Karpas-422 (cell line): ENCODE results near the gene TRAPPC3. TPM values are rescaled to one million over a fixed set of nuclear protein-coding genes. Genes with fewer than 3 reads are reported as not detected.
A peak's percentile ranks its signal among the peaks of the same experiment; 100 is the strongest.

Experiments
- DNase-seq: peaks from one replicate; pipeline ENCODE4 v3.0.0-alpha.2; 2015
- H2AFZ ChIP-seq: fragments of 200-600 bp; sonication (generic); 2 replicates; pipeline ENCODE4 v1.6.1; 2014; ENCODE audit warnings: antibody characterized with exemption, low read length, mixed read lengths
- H3K27ac ChIP-seq: fragments of 200-600 bp; sonication (generic); 2 replicates; pipeline ENCODE4 v1.5.1; 2014; ENCODE audit warnings: mild to moderate bottlenecking, low read length, moderate library complexity
- H3K27me3 ChIP-seq: fragments of 200-600 bp; sonication (generic); 2 replicates; pipeline ENCODE4 v1.6.1; 2014; ENCODE audit warnings: low read length, mixed read lengths
- H3K36me3 ChIP-seq: fragments of 200-600 bp; sonication (generic); 2 replicates; pipeline ENCODE4 v1.6.1; 2014; ENCODE audit warnings: low read length, mixed read lengths; ENCODE audit not compliant: insufficient read depth
- H3K4me1 ChIP-seq: fragments of 200-600 bp; sonication (generic); 2 replicates; pipeline ENCODE4 v1.6.1; 2014; ENCODE audit warnings: mild to moderate bottlenecking, low read length, mixed read lengths
- H3K4me2 ChIP-seq: fragments of 200-600 bp; sonication (generic); 2 replicates; pipeline ENCODE4 v1.6.1; 2014; ENCODE audit warnings: low read length, low read depth, mild to moderate bottlenecking; ENCODE audit not compliant: poor library complexity, severe bottlenecking
- H3K4me3 ChIP-seq: fragments of 200-600 bp; sonication (generic); 2 replicates; pipeline ENCODE4 v1.5.1; 2014; ENCODE audit warnings: mild to moderate bottlenecking, antibody characterized with exemption, low read length, mixed read lengths
- H3K79me2 ChIP-seq: fragments of 200-600 bp; sonication (generic); 2 replicates; pipeline ENCODE4 v1.6.1; 2014; ENCODE audit warnings: mild to moderate bottlenecking, low read length, mixed read lengths
- H3K9ac ChIP-seq: fragments of 200-600 bp; sonication (generic); 2 replicates; pipeline ENCODE4 v1.6.0; 2014; ENCODE audit warnings: low read length
- H3K9me2 ChIP-seq: fragments of 200-600 bp; sonication (generic), shearing (Covaris generic); replicated peaks from 2 replicates; pipeline ENCODE4 v1.6.0; 2014; ENCODE audit warnings: mild to moderate bottlenecking, low read length, moderate library complexity; ENCODE audit not compliant: insufficient read depth
- H3K9me3 ChIP-seq: fragments of 300-700, 200-600 bp; sonication (generic); 2 replicates; pipeline ENCODE4 v1.6.1; 2014; ENCODE audit warnings: low read length, mixed read lengths
- H4K20me1 ChIP-seq: fragments of 200-600 bp; sonication (generic); 2 replicates; pipeline ENCODE4 v1.6.1; 2014; ENCODE audit warnings: mild to moderate bottlenecking, antibody characterized with exemption, low read length, low read depth; ENCODE audit not compliant: insufficient read depth
- total RNA-seq: library from RNA; depleted of rRNA; stranded (reverse); fragments of >200 nt; shearing (Covaris generic); gene quantifications from 2 replicates; pipeline ENCODE4 v1.2.3, GENCODE V29; 2014; ENCODE audit warnings: low replicate concordance

TRAPPC3 gene
- total RNA-seq, 1 experiment from 2014 or later = 46.7 TPM

- no peaks in the 10 kb centered on the region for H3K9me2 ChIP-seq
- H3K79me2 ChIP-seq = peaks cover 43% of the 10 kb centered on the region
- peaks cover 26% of the 10 kb centered on the region; the same call in 1 of the 2 replicates for H3K36me3 ChIP-seq
- H3K9me3 ChIP-seq = no peaks in the 10 kb centered on the region
- H3K4me2 ChIP-seq = no peak overlapping the region
- peak overlapping the region; percentile 52; the same call in 1 of the 2 replicates for H3K27ac ChIP-seq
- no peak for DNase-seq
- 0 out of 2 replicates have a peak overlapping the region, but pooled peaks have one; percentile 17 for H3K9ac ChIP-seq
- H3K27me3 ChIP-seq = no peaks in the 10 kb centered on the region
- H4K20me1 ChIP-seq = peaks cover 47% of the 10 kb centered on the region
- peaks cover 59% of the 10 kb centered on the region for H3K4me1 ChIP-seq
- no peak overlapping the region for H3K4me3 ChIP-seq
- no peak overlapping the region for H2AFZ ChIP-seq
These were observed 22.9 kb upstream of the TRAPPC3 start for GRCh38 chr1:36172017-36172747.

GRCh38 chr1:36170643-36171412 lies 21.5 kb upstream of the TRAPPC3 start:
- no peak for DNase-seq
- no peaks in the 10 kb centered on the region for H3K27me3 ChIP-seq
- no peak overlapping the region for H3K4me2 ChIP-seq
- peaks cover 72% of the 10 kb centered on the region for H3K4me1 ChIP-seq
- H2AFZ ChIP-seq = no peak overlapping the region
- peak overlapping the region; percentile 24; the same call in 1 of the 2 replicates for H3K27ac ChIP-seq
- no peak overlapping the region for H3K4me3 ChIP-seq
- H3K9me3 ChIP-seq = no peaks in the 10 kb centered on the region
- no peaks in the 10 kb centered on the region for H3K9me2 ChIP-seq
- H3K9ac ChIP-seq = no peak overlapping the region
- peaks cover 57% of the 10 kb centered on the region for H3K79me2 ChIP-seq
- H4K20me1 ChIP-seq = peaks cover 49% of the 10 kb centered on the region
- H3K36me3 ChIP-seq = peaks cover 25% of the 10 kb centered on the region; the same call in 1 of the 2 replicates

GRCh38 chr1:36168514-36168913 lies 19.2 kb upstream of the TRAPPC3 start:
- H2AFZ ChIP-seq = no peak overlapping the region
- H3K36me3 ChIP-seq = peaks cover 15% of the 10 kb centered on the region; the same call in 1 of the 2 replicates
- no peak overlapping the region for H3K4me2 ChIP-seq
- H3K27me3 ChIP-seq = no peaks in the 10 kb centered on the region
- peaks cover 30% of the 10 kb centered on the region for H4K20me1 ChIP-seq
- DNase-seq = no peak
- no peaks in the 10 kb centered on the region for H3K9me3 ChIP-seq
- no peaks in the 10 kb centered on the region for H3K9me2 ChIP-seq
- H3K4me3 ChIP-seq = no peak overlapping the region
- H3K79me2 ChIP-seq = peaks cover 72% of the 10 kb centered on the region
- H3K27ac ChIP-seq = no peak overlapping the region
- peaks cover 70% of the 10 kb centered on the region for H3K4me1 ChIP-seq
- no peak overlapping the region for H3K9ac ChIP-seq

- Histone ChIP-seq H3K36me3 (peaks cover 4% of the 10 kb centered on the region; the same call in 1 of the 2 replicates), H3K27ac (peak overlapping the region; percentile 52), H3K79me2 (peaks cover 82% of the 10 kb centered on the region)
These were observed 17.9 kb upstream of the TRAPPC3 start for GRCh38 chr1:36166938-36167905.

GRCh38 chr1:36166136-36166535 lies 16.9 kb upstream of the TRAPPC3 start:
- peaks cover 73% of the 10 kb centered on the region for H3K4me1 ChIP-seq
- peaks cover 93% of the 10 kb centered on the region for H3K79me2 ChIP-seq
- H3K27me3 ChIP-seq = no peaks in the 10 kb centered on the region
- H3K36me3 ChIP-seq = no peaks in the 10 kb centered on the region; the same call in 1 of the 2 replicates
- H3K4me3 ChIP-seq = no peak overlapping the region
- no peak overlapping the region for H3K4me2 ChIP-seq
- peaks cover 25% of the 10 kb centered on the region for H4K20me1 ChIP-seq
- peak overlapping the region; percentile 28; the same call in 1 of the 2 replicates for H3K9ac ChIP-seq
- H3K9me2 ChIP-seq = no peaks in the 10 kb centered on the region
- H3K27ac ChIP-seq = peak overlapping the region; percentile 52
- no peak overlapping the region for H2AFZ ChIP-seq
- H3K9me3 ChIP-seq = no peaks in the 10 kb centered on the region
- no peak for DNase-seq

More at GRCh38 chr1:36166938-36167905, 17.9 kb upstream of the TRAPPC3 start:
- no peak overlapping the region for H3K4me3 ChIP-seq
- peak overlapping the region; percentile 26; the same call in 1 of the 2 replicates for H3K9ac ChIP-seq
- no peak for DNase-seq
- H3K9me3 ChIP-seq = no peaks in the 10 kb centered on the region
- no peak overlapping the region for H2AFZ ChIP-seq
- H3K4me2 ChIP-seq = no peak overlapping the region
- peaks cover 70% of the 10 kb centered on the region for H3K4me1 ChIP-seq
- no peaks in the 10 kb centered on the region for H3K27me3 ChIP-seq
- no peaks in the 10 kb centered on the region for H3K9me2 ChIP-seq
- H4K20me1 ChIP-seq = peaks cover 25% of the 10 kb centered on the region

- no peaks in the 10 kb centered on the region for H3K9me2 ChIP-seq
- H2AFZ ChIP-seq = no peak overlapping the region
- no peak overlapping the region for H3K4me3 ChIP-seq
- peaks cover 16% of the 10 kb centered on the region for H4K20me1 ChIP-seq
- H3K9ac ChIP-seq = no peak overlapping the region
- H3K79me2 ChIP-seq = peaks cover 94% of the 10 kb centered on the region
- H3K36me3 ChIP-seq = no peaks in the 10 kb centered on the region; the same call in 1 of the 2 replicates
- DNase-seq = no peak
- H3K27ac ChIP-seq = peak overlapping the region; percentile 91
- H3K4me2 ChIP-seq = peak overlapping the region; percentile 22
- no peaks in the 10 kb centered on the region for H3K9me3 ChIP-seq
- H3K4me1 ChIP-seq = peaks cover 73% of the 10 kb centered on the region
- H3K27me3 ChIP-seq = no peaks in the 10 kb centered on the region
These were observed 15.9 kb upstream of the TRAPPC3 start for GRCh38 chr1:36165145-36165544.

- Histone ChIP-seq H3K4me1 (peaks cover 78% of the 10 kb centered on the region), H3K9ac (no peak overlapping the region), H3K36me3 (0 out of 2 replicates have a peak, but pooled peaks cover 1% of the 10 kb centered on the region), H3K9me3 (no peaks in the 10 kb centered on the region), H3K27me3 (no peaks in the 10 kb centered on the region), H3K9me2 (no peaks in the 10 kb centered on the region), H3K27ac (peak overlapping the region; percentile 91), H3K4me3 (no peak overlapping the region), H4K20me1 (peaks cover 12% of the 10 kb centered on the region), H2AFZ (no peak overlapping the region), H3K79me2 (peaks cover 94% of the 10 kb centered on the region), H3K4me2 (peak overlapping the region; percentile 22)
- no peak for DNase-seq
These were observed 15.1 kb upstream of the TRAPPC3 start for GRCh38 chr1:36164361-36164760.
